Tibial nerve (tissue), 4 donors: Measurements from ENCODE around the gene ZKSCAN3.

ENCODE experiments used
- EP300 ChIP-seq, 2 donors: sonication (generic); formaldehyde crosslinking; IDR thresholded peaks; one replicate each; pipeline ENCODE4 v1.6.1; 2017; ENCODE audit warnings: antibody characterized with exemption in 2 of 2, mild to moderate bottlenecking in 1 of 2
- TF ChIP-seq, protein P1 (sequence below), 5 experiments: fragments of 200-600 bp in 3 of 5; fragments of 450-650 bp in 2 of 5; sonication (generic) in 3 of 5; IDR thresholded peaks; one replicate each; pipeline ENCODE4 v1.5.1; 2016 to 2019; ENCODE audit warnings: antibody characterized with exemption in 5 of 5, mild to moderate bottlenecking in 3 of 5, moderate library complexity in 2 of 5

DNA sequence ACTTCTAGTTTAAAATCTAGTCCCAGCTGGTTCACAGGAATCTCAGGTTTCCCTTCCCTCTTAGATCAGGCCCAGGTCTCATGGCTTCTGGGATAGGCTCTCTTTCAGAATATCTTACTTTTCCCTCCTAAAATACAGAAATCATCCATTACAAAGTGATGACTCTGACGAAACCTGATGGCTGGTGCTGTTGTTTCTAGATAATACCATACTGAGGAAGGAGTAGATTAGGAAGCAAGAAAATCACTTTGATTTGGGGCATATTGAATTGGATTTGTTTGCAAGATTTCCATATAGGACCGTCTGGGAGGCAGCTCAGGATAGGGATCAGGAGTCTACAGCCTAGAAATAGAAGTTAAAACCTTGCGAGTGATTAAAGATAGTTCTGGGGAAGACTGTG lies 3.6 kb downstream of the ZKSCAN3 start:
- TF ChIP-seq, protein P1, sequence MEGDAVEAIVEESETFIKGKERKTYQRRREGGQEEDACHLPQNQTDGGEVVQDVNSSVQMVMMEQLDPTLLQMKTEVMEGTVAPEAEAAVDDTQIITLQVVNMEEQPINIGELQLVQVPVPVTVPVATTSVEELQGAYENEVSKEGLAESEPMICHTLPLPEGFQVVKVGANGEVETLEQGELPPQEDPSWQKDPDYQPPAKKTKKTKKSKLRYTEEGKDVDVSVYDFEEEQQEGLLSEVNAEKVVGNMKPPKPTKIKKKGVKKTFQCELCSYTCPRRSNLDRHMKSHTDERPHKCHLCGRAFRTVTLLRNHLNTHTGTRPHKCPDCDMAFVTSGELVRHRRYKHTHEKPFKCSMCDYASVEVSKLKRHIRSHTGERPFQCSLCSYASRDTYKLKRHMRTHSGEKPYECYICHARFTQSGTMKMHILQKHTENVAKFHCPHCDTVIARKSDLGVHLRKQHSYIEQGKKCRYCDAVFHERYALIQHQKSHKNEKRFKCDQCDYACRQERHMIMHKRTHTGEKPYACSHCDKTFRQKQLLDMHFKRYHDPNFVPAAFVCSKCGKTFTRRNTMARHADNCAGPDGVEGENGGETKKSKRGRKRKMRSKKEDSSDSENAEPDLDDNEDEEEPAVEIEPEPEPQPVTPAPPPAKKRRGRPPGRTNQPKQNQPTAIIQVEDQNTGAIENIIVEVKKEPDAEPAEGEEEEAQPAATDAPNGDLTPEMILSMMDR (IDR thresholded peaks at IDR 0.05) = no peak
- TF ChIP-seq EP300 (IDR thresholded peaks at IDR 0.05) = no peak
